Ishikawa (cell line): ENCODE data around the gene SCFD2.

Source experiments
- CEBPB ChIP-seq: IDR thresholded peaks from 2 replicates; pipeline ENCODE4 v1.6.1; 2012
- CREB1 ChIP-seq: IDR thresholded peaks from 2 replicates; pipeline ENCODE4 v1.6.1; 2012; ENCODE audit warnings: low read depth
- EGR1 ChIP-seq: IDR thresholded peaks from 2 replicates; pipeline ENCODE4 v1.6.1; 2012
- EP300 ChIP-seq: IDR thresholded peaks from 2 replicates; pipeline ENCODE4 v1.6.1; 2012; ENCODE audit warnings: borderline replicate concordance
- FOXM1 ChIP-seq: IDR thresholded peaks from 2 replicates; pipeline ENCODE4 v1.6.1; 2012; ENCODE audit warnings: low read depth, borderline replicate concordance
- RAD21 ChIP-seq: IDR thresholded peaks from 2 replicates; pipeline ENCODE4 v1.6.1; 2012; ENCODE audit warnings: low read depth
- ZBTB7A ChIP-seq: IDR thresholded peaks from 2 replicates; pipeline ENCODE4 v1.6.1; 2012; ENCODE audit warnings: low read depth
- TF ChIP-seq, protein P1 (sequence below): IDR thresholded peaks from 2 replicates; pipeline ENCODE4 v1.6.1; 2012; ENCODE audit warnings: low read depth, mild to moderate bottlenecking

DNA sequence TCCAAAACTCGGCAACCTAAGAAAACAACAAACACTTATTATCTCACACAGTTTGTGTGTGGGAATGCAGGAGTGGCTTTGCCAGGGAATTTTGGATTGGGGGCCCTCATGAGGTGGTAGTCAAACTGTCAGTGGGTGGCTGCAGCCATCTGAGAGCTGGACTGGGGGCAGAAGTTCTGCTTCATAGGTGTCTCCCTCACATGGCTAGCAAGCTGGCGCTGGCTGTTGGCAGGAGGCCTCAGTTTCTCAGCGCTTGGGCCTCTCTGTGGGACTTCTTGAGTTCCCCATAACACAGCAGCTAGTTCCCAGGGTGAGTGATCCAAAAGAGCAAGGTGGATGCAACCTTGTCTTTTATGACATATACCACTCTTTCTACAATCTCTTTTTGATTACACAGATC lies 529.7 kb downstream of the SCFD2 start:
- no peak for TF ChIP-seq CREB1
- TF ChIP-seq RAD21: no peak
- no peak for TF ChIP-seq EP300
- TF ChIP-seq EGR1: no peak
- no peak for TF ChIP-seq CEBPB
- TF ChIP-seq, protein P1, sequence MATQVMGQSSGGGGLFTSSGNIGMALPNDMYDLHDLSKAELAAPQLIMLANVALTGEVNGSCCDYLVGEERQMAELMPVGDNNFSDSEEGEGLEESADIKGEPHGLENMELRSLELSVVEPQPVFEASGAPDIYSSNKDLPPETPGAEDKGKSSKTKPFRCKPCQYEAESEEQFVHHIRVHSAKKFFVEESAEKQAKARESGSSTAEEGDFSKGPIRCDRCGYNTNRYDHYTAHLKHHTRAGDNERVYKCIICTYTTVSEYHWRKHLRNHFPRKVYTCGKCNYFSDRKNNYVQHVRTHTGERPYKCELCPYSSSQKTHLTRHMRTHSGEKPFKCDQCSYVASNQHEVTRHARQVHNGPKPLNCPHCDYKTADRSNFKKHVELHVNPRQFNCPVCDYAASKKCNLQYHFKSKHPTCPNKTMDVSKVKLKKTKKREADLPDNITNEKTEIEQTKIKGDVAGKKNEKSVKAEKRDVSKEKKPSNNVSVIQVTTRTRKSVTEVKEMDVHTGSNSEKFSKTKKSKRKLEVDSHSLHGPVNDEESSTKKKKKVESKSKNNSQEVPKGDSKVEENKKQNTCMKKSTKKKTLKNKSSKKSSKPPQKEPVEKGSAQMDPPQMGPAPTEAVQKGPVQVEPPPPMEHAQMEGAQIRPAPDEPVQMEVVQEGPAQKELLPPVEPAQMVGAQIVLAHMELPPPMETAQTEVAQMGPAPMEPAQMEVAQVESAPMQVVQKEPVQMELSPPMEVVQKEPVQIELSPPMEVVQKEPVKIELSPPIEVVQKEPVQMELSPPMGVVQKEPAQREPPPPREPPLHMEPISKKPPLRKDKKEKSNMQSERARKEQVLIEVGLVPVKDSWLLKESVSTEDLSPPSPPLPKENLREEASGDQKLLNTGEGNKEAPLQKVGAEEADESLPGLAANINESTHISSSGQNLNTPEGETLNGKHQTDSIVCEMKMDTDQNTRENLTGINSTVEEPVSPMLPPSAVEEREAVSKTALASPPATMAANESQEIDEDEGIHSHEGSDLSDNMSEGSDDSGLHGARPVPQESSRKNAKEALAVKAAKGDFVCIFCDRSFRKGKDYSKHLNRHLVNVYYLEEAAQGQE: no peak
- no peak for TF ChIP-seq FOXM1
- TF ChIP-seq ZBTB7A: no peak
